Hepatocyte (in vitro differentiated cells): ENCODE results near the gene LCE1E.

Experiments used
- EZH2 ChIP-seq: fragments of 200-600 bp; sonication (generic); IDR thresholded peaks from 2 replicates; pipeline ENCODE4 v1.6.1; 2016; ENCODE audit warnings: antibody characterized with exemption, mild to moderate bottlenecking, borderline replicate concordance
- TF ChIP-seq, protein P1 (sequence below): fragments of 200-600 bp; sonication (generic); IDR thresholded peaks from 2 replicates; pipeline ENCODE4 v1.5.1; 2016; ENCODE audit warnings: antibody characterized with exemption, mild to moderate bottlenecking; ENCODE audit not compliant: poor library complexity

GRCh38 chr1:152757747-152758146, 28.3 kb upstream of the LCE1E start, which contains the start of gene KPRP:
- TF ChIP-seq, protein P1, sequence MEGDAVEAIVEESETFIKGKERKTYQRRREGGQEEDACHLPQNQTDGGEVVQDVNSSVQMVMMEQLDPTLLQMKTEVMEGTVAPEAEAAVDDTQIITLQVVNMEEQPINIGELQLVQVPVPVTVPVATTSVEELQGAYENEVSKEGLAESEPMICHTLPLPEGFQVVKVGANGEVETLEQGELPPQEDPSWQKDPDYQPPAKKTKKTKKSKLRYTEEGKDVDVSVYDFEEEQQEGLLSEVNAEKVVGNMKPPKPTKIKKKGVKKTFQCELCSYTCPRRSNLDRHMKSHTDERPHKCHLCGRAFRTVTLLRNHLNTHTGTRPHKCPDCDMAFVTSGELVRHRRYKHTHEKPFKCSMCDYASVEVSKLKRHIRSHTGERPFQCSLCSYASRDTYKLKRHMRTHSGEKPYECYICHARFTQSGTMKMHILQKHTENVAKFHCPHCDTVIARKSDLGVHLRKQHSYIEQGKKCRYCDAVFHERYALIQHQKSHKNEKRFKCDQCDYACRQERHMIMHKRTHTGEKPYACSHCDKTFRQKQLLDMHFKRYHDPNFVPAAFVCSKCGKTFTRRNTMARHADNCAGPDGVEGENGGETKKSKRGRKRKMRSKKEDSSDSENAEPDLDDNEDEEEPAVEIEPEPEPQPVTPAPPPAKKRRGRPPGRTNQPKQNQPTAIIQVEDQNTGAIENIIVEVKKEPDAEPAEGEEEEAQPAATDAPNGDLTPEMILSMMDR, result no peak
- no peak for TF ChIP-seq EZH2
